HG03066 (cell line): Measurements from ENCODE around the gene C5orf46.

Source experiments
- ATAC-seq: cut with Tn5 transposase; IDR thresholded peaks from one replicate; pipeline ENCODE4 v1.9.1; 2021; ENCODE audit warnings: low read depth; ENCODE audit not compliant: unreplicated experiment

The C5orf46 gene

GRCh38 chr5:147860641-147861025 is 45.7 kb downstream of the C5orf46 start:
- no peak for ATAC-seq

DNA sequence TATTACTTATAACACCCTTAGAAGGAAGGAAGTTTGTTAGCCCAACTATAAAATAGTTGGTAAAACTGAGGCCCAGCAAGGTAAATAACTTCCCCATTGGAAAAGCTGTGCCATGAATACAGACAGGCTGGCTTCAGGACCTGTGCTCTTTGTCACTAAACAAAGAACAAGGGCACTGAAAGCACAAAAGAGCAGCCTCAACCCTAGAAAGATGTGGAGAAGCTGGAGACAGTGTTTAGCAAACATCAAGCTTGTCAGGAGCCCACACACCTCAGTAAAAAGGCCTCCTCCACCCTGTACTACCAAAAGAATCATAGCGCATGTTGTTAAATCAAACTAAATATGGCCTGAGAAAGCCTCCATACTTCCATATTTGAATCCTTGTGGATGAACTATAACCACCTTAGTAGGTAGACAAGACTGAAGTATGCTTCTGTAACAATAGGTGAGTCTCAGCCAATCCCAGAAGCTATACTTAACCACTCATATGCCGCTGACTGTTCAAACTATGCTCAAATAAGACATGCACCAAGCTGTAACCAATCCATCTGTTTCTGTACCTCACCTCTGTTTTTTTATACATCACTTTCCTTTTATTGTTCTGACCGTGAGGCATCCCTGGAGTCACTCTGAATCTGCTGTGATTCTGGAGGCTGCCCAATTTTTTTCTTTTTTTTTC is 46.2 kb downstream of the C5orf46 start:
- ATAC-seq: no peak

DNA sequence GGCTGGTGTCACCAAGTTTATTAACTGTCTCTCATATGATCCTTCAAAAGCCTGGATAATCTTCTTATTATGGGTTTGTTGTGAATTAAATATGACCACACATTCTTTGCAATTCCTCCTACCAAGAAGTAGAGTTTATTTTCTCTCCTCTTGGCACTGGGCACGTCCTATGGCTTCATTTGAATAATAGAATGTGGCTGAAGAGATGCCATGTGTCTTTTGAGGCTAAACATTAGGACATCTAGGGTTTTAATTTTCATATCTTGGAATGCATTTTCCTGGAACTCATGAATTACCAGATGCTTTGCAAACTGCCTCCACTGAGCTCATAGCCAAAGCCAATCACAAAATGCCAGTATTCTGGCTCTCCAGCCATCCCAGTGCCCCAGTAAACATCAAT is 47.8 kb downstream of the C5orf46 start:
- ATAC-seq: no peak

GRCh38 chr5:147857302-147858129 is 48.8 kb downstream of the C5orf46 start:
- ATAC-seq: peak; percentile 85

- no peak for ATAC-seq
Observed at GRCh38 chr5:147856801-147857200, 49.5 kb downstream of the C5orf46 start.

DNA sequence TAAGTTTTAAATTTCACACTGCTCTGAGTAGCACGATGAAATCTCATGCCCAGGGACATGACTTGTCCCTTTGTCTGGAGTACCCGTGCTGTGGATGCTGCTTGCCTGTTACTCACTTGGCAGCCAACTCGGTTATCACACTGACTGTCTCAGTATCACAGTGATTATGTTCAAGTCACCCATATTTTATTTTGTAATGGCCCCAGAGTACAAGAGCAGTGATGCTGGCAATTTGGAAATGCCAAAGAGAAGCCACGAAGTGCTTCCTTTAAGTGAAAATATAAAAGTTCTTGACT is 50.6 kb downstream of the C5orf46 start:
- ATAC-seq: no peak

DNA sequence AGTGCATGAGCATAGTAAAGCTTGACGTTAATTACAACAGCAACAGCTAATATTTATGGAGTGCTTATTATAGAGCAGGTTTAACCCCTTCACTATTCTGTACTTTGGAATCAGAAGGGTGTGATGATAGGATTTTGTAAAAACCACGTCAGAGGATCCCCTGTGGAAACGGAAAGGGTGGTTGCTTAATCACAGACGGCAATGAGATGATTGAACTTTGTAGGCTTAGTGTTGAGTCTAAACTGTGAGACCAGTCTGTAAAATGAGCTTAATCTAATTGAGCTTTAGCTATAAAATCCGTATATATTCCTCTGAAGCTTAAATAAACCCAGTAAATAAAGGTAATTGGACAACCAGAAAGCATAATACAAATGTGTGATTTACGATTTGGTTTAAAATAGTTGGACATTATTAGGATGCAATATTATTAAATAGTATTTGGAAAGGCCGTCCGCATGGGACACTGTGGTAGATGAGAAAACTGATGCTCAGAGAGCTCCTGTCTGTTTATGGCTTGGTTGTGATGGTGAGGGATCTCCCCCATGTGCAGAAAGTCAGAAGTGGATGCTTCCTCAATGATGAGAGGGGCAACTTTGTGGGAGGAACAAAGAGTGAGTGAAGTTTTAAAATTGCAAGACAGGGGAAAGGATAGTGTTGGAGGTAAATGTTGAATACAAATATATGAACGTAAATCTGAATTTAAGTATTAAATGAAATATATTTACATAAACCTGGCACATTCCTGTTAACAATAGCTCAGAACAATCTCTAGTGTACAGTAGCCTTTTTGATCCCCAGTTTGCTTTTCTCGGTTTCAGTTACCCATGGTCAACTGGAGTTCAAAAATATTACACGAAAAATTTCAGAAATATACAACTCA is 51.2 kb downstream of the C5orf46 start:
- ATAC-seq: no peak

DNA sequence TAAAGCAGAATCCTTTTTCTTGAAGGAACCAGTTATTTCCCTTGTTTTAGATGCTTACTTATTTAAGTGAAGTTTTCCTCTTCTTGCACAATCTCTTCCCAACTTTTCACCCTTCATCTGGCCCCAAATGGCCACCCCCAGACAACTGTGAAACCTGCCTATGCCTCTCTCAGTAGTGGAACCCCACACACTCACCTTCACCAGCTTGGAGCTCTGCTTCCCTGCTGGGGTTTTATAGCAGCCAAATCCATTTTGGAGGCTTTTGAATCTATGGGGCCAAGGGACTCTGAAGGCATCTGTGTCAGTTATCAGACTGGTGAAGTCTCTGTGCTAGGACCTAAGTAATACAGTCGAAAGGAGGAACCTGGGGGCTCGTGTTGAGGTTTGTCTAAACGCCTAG is 52.0 kb downstream of the C5orf46 start:
- ATAC-seq: no peak

GRCh38 chr5:147853372-147853987 is 52.9 kb downstream of the C5orf46 start:
- ATAC-seq: no peak

DNA sequence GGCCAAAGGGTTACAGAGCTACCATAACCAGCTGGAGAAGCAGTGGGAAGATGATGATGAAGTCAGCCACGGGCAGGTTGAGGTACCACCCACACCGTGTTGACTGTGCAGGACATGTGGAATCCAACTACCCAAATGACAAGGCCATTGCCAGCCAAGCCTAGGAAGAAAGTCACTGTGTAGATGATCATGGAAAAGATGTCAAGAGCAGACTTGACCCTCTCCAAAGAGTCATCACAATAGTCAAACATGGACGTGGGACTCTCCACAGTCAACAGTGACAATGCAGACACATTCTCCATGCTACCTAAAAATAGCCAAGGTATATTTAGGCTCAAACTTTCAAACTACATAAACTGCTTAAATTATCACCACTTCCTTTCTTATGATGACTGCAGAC is 54.0 kb downstream of the C5orf46 start:
- no peak for ATAC-seq

- no peak for ATAC-seq
Observed at GRCh38 chr5:147851578-147851977, 54.8 kb downstream of the C5orf46 start.

GRCh38 chr5:147849226-147849625 is 57.1 kb downstream of the C5orf46 start:
- ATAC-seq: no peak

GRCh38 chr5:147845618-147846017 is 60.7 kb downstream of the C5orf46 start:
- ATAC-seq: no peak

- ATAC-seq: no peak
Observed at GRCh38 chr5:147844846-147845245, 61.5 kb downstream of the C5orf46 start.

GRCh38 chr5:147842869-147843268 is 63.5 kb downstream of the C5orf46 start:
- no peak for ATAC-seq
